AG04449 (cell line): Measurements from ENCODE around the gene WNT2B.

Source experiments
- CTCF ChIA-PET: fragments of 350-600 bp; formaldehyde crosslinking; extraction: SDS; loops from one replicate; lab custom pipeline; 2021; ENCODE audit warnings: antibody characterized with exemption; lab: Yijun Ruan, JAX
- POLR2A ChIA-PET: fragments of 400-600, 350-600 bp; formaldehyde crosslinking; extraction: SDS; loops from one replicate; lab custom pipeline; 2020; ENCODE audit warnings: antibody characterized with exemption, inconsistent platforms; lab: Yijun Ruan, JAX
- DNase-seq: peaks from one replicate; pipeline ENCODE4 v3.0.0-alpha.2; 2010; ENCODE audit warnings: low read depth, low spot score
- H3K4me3 ChIP-seq: 2 replicates; pipeline ENCODE4 v1.5.1; 2011; ENCODE audit warnings: low read depth, mild to moderate bottlenecking, control low read depth, low read length
- TF ChIP-seq, protein P1 (sequence below): IDR thresholded peaks from one replicate; pipeline ENCODE4 v1.5.1; 2011; ENCODE audit warnings: mild to moderate bottlenecking, moderate library complexity, low read length, control low read depth, inconsistent platforms; ENCODE audit not compliant: insufficient read depth; ENCODE audit errors: missing control alignments

Gene WNT2B

DNA sequence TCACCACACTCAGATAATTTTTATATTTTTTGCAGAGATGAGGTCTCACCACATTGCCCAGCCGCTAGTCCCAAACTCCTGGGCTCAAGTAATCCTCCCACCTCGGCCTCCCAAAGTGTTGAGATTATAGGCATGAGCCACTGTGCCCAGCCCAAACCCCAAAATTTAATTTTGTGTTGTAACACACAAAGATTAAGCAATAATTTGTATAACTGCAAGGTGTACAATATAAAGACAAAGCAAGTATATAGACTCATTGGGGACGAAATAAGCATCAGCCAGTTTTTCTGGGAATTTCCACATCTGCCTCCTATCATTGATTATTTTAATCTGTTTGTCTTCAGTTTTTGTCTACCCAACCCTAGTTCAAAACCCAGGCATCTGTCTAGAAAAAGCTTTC, 67.5 kb downstream of the WNT2B start:
- DNase-seq = no peak
- TF ChIP-seq, protein P1, sequence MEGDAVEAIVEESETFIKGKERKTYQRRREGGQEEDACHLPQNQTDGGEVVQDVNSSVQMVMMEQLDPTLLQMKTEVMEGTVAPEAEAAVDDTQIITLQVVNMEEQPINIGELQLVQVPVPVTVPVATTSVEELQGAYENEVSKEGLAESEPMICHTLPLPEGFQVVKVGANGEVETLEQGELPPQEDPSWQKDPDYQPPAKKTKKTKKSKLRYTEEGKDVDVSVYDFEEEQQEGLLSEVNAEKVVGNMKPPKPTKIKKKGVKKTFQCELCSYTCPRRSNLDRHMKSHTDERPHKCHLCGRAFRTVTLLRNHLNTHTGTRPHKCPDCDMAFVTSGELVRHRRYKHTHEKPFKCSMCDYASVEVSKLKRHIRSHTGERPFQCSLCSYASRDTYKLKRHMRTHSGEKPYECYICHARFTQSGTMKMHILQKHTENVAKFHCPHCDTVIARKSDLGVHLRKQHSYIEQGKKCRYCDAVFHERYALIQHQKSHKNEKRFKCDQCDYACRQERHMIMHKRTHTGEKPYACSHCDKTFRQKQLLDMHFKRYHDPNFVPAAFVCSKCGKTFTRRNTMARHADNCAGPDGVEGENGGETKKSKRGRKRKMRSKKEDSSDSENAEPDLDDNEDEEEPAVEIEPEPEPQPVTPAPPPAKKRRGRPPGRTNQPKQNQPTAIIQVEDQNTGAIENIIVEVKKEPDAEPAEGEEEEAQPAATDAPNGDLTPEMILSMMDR = no peak
- ChIA-PET CTCF (interaction anchor here (1.2 to 1.6 kb wide), 3 partner anchors 33 to 185 kb away, joined by 3 to 4 read pairs (median 4); no protein-coding TSS in a partner anchor), POLR2A (no interaction called here)
- no peak overlapping the region for H3K4me3 ChIP-seq
